Measurements from ENCODE around the gene RAB24.

RAB24 gene

DNA sequence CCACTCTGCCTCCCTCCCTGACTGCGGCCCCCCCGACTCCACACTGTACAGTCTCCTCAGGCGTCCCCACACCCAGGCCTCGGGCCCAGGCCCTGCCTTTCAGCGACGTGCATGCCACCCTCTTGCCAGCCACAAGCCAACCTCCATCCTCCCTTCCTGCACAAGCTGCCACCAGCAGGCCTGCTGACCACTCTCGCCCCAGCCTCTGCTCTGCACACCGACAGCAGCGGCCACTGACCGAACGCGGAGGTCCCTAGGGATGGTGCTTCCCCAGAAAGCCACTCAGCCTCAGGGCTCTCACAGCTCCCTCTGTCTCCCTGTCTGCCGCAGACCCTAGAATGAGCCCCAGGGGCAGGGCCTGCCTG, 29.4 kb upstream of the RAB24 start:
- DNase-seq, result no peak

DNA sequence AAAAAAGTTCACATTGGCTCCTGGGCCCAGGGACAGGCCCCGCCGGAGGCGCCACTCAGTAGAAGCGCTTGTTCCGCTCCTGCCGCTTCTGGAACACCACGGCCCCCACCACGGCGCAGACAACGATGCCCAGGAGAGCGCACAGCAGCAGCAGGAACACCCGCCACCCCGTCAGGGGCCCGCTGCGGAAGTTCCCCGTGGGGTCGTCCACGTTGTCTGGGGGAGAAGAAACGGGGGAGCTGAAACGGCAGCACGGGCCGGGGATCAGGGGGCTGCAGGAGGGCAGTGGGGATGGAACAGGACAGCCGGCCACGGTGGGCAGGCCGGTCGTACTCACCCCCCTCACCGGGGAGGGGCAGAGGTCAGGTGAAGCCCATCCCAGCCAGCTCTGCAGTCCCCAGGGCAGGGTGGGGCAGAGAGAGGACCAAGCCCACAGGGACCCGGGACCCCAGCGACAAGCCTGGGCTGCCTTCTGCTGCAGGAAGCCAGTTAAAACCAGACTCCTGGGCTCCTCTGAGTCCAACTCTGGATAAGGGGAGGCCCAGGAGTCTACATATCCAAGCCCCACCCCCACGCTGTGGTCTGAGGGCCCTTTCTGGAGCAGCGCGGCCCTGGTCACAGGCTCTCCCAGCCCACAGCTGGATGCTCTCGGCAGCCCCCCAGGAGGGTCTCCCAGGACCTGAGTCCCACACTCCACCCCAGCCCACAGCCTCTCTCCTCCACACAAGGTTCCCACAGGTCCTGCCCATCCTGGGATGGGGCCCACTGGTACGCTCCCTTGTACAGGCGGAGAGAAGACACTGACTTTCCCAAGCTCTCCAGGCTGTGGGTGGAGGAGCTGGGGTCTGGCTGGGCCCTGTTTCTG, 28.7 kb upstream of the RAB24 start:
- DNase-seq, result no peak

DNA sequence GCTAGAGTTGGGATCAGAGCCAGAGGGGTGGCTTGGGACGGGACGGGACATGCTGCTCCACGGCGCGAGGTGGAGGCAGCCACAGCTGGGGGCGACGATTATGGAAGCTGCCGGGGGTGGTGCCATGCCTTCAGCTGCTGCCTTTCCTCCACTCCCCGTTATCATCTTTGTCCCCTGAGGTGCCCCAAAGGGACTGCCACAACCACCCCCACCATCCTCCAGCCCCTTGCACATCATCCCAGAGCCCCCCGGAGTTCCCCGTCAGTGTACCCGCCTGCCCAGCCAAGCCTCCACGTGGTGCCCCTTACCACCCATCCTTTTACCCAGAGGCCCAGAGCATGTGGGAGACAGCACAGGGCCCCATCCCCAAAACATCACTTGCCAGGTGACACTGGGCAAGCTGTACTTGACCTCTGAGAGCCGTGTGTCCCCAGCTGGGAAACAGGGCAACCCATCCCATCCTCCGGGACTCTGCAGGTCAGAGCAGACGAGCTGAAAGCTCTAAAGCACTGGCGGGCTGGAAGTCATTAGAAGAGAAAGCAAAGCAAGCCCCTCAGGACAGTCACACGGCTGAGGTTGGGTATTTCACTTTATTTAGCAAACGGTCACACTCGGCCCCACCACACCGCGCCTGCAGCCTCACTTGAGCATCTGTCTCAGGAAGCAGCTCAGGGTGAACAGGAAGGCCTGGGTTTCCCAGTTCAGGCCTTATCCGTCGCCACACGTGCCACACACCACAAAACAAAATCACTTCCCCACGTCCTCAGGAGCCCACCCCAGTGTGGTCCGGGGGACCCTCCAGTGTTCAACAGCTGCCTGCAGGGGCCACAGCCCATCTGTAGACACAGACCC, 27.7 kb upstream of the RAB24 start:
- peak; percentile 73 for DNase-seq

DNA sequence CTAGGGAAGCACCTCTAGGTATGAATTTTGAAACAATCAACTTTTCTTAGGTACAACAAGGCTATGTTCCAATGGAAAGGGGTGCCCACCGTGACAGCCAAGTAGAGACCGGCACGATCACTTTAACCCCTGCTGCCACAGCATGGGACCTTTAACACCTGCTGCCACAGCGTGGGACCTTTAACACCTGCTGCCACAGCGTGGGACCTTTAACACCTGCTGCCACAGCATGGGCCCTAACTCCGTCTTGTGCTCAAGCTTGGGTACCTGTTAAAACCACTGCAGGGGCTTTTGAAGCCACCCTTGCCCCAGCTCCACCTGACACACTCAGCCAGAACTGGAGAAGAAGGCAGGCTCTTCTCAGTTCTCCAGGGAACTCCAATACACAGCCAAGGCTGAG, 26.4 kb upstream of the RAB24 start:
- DNase-seq, result no peak

DNA sequence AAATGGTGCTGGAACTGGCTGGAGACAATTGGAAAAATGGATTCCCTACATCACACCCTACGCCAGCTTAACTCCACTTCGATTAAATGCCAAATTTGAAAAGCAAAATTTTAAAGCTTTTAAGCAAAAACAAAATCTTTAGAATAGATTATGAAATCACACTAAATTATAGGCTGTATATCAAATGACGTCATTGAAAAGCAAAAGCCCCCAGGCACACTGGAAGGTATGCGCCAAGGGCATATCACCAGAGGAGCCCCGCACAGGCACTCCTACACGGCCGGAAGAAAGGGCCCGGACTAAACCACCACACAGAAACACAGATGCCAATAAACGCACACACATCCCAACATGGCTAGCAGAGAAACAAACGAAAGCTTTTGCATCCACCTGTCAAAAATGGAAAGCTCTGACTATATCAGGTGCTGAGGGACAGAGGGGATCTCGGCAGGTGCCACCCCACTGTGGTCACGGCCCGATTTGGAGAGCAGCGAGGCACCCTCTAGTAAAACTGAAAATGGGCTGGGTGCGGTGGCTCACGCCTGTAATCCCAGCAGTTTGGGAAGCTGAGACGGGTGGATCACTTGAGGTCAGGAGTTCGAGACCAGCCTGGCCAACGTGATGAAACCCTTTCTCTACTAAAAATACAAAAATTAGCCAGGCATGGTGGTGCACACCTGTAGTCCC, 25.2 kb upstream of the RAB24 start:
- no peak for DNase-seq

DNA sequence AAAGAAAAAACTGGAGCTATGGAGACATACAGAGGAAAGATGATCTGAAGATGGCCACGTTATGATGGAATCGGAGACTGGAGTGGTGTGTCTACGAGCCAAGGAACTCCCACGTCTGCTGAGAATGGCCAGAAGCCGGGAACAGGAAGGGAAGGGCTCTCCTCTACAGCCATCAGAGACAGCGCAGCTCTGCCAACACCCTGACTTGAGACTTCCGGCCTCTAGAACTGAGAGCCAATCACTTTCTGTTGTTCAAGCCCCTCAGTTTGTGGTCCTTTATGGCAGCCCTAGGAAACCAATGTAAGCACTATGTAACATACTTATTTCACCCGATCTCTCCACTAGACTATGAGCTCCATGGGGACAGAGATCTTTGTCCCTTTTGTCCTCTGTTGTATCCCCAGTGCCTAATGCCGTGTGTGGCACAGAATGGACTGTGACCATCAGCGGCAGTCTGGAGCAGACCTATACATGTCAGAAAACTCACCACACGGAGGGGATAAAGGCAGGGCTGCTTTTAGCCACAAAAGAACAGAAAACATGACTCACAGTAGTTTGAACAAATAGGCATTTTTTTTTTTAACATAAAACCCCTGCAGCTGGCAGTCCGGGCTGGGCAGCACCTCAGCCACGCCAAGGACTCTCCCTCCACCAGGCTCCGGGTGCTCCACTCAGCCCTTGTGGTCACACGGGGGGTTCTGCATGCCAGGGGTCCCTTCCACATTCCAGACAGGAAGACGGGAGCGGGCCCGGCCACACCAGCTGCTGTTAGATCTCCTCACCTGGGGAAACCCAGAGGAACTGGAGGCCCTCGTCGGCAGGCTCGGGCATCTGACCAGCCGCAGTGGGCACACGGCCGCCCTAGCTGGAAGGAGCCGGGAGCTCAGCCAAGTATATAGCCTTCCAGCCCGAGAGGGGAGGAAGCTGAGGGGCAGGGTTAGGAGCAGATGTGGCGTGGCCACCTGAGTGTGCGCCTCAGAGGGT, 24.3 kb upstream of the RAB24 start:
- no peak for DNase-seq

DNA sequence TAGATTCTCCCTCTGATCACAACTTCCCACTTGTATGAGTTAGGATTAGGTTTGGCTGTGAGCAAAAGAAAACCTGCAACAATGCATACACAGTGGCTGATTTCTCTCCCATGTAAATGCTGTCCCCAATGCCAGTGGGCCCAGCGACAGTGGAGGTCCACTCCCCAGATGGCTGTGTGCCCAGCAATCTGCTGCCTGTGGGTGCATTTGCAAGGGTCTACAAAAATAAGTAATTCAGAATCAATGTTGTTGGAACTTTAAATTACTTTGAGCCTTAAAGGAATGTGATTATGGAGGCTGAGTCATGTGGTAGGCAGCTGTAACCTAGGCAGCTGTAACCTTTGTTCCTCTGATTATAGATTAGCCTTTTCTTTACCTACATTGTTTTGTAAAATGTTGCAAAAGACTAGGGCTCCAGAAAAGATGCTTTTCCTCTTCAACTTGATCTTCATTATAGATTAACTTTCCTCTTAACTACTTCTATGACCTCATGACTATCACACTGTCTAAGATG, 22.4 kb upstream of the RAB24 start:
- no peak for DNase-seq

DNA sequence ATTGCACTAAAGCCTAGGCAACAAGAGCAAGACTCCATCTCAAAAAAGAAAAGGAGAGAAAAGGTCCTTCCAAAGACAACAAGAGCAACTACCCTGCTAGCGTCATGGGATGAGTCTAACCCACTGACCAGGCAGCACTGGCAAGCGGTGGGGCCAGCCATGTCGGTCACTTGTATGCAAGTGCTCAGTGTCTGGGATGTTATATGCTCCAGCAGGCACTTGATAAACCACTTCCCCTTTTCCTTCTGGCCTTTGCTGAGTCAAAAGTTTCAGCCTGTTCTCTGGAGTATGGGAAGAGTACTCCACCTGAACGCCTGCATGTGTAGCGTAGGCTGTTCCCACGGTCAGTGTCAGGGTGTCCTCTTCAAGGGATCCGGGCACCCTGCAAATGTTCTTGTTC, 17.4 kb upstream of the RAB24 start:
- DNase-seq, result peak; percentile 35

DNA sequence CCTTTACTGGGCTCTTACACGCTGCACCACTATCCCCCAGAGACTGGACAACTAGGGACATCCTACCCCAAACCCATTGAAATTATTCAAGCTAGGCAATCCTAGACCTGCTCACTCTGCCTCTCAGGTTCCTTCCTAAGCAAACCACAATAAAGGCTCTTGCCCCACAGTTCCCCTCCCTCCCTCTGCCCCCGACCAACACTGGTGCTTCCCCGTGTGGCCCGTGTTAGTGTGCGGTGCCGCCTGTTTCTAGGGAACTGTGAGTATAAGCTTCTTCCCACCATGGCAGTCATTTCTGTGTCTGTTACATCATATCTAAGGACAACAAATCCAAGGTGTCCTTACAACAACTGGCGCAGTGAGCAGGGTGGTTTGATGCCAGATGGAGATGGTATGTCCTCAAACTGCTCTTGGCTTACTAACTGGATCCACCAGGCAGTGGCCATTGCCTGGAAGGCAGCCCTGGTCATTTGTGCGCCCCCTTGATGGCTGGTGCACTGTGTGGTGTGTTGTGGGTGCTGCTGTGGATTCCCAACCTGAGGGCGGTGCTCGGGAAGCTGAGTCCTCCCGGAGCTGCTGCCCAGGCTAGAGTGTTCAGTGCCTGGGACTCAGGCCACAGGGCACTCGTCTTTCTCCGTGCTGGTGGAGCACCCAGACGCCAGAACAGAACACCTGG, 16.5 kb upstream of the RAB24 start:
- DNase-seq, result no peak

DNA sequence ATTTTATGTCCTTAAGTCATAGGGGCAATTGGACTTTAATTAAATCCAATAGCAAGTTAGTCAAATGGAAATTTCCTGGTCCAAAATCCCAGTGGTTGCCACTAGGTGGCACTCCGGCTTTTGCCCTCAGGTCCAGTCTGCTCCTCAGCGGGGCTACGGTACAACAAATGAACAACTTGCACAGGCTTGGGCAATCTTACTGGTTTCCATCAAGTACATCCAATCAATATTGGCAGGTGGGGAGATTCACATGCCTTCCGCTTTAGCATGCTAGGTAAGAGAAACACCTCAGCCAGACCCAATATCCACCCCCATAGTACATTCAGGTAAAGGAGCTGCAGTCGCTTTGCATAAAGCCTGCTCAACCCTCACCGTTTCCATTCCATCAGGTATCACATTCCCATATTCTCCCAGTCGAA, 14.4 kb upstream of the RAB24 start:
- DNase-seq, result peak; percentile 65

DNA sequence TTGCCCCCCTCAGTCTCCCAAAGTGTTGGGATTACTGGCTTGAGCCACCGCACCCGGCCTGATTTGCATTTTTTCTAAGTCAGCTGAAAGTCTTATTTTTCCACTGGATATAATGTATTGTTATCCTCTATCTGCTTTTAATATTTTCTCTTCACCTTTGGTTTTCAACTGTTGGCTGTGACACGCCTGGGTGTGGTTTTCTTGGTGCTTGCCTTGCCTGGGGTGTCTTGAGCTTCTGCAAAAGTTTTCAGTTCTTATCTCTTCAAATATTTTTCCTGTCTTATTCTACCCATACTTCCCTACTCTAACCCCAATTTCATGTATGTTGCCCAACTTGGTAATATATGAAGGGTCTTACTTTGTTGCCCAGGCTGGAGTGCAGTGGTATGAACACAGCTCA, 12.5 kb upstream of the RAB24 start:
- no peak for DNase-seq

DNA sequence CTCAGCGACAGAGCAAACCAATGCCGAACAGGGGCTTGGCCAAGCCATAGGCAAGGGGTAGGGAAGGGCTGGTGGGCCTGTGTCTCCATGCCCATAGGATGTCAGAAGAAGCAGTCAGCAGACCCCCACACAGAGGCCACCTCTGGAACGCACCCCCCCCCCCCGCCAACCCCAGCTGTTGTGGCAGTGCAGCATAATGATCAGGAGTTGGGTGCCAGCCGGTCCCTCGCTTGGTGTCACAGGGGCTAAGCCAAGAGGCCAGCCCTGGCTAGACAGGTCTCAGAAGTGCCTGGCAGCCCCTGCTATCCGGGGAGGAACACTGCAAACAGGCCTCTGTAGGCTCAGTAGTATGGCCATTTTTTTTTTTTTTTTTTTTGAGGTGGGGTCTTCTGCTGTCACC, 11.9 kb upstream of the RAB24 start:
- no peak for DNase-seq

DNA sequence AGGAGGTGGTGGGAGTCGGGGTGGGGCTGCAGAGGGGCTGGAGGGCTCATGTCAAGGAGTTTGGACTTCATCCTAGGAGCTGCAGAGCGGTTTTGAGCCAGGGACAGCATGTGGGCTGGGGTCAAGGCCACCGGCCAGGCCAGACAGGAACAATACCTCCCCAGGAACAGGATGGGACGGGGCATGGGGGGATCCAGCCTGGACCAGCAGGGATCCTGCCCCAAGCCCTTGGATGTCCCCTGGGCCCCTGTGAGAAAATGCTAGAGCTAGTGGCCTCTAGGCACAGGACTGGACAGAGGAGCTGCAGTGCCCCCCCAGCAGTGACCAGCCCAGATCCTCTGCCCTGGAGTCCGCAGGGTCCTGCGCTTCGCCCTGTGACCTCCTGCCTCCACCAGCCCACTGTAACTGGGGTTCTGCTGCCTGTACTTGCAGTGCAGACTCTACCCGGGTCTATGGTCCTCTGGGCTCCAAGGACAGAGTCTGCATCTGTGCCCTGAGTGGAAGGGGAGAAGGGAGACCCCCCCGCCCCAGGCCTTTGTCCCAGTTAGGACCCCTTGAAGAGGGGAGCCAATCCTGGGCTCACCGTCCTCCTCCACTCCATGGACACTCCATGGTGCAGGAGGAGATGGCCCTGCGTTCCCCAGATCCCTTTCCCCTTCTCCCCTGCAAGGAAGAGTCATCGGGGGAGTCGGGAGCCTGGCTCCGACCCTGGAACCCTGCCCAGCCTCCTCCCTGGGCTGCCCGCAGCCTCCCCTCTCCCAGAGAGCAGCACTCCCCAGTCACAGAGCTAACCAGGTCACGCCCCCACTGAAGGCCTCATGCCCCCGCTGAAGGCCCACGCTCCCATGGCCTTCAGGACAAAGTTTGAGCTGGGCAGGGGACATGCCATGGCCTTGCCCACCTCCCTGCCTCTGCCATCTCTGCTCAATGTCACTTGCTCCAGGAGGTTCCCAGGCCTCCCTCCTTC, 11.1 kb upstream of the RAB24 start:
- DNase-seq, result no peak

DNA sequence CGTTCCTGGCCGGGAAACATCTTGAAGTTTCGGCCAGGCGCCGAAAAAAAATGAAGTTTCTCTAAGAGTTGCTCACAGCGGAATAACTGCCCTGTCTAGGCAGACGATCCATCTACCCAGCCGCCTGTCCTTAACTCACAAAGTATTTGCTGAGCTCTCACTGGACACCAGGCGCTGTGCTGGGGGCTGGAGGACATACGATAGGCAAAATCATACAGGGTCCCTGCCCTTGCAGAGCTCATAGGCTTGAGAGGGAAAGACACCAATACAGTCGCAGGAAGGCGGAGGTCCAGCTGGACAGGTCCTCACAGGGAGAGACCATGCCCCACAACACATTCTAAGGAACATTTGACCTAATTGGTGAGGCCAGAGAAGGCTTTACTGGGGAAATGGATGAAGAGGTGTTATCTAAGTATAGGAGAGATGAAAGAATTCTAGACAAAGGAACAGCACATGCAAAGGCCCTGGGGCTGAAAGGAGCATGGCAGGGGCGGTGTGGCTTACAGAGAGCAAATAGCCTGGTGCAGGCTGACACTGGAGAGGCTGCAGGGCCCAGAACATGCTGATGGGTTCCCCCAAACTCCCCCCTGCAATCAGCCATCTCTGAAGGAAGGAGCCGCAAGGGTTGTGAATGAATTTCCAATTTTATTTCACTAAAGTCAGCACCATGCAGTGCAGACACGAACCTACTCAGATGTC, 10.2 kb upstream of the RAB24 start:
- no peak for DNase-seq

DNA sequence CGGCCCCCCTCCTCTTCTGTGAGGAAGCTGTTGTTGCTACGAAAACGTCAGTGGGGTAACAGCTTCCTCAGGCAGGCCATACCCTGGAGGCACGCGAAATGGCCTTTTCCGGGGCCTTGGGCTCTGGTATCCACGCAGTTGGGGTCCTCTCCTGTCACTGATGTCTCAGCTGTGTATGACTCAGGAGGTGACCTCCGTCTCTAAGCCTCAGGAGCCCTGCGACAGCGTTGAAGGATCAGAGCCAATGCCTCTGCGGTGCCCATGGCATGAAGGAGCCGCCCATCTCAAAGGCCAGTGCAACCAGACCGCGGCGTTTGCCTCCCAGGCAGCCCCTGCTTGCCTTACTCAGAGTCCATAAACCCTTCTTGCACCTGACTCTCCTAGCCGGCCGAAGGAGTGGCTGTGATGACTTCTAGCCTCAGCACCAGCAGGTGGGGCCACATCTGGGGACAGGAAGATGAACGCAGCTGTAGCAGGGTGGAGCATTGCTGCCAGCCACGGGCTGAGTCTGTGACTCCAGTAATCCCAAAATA, 9.2 kb upstream of the RAB24 start:
- peak; percentile 16 for DNase-seq

DNA sequence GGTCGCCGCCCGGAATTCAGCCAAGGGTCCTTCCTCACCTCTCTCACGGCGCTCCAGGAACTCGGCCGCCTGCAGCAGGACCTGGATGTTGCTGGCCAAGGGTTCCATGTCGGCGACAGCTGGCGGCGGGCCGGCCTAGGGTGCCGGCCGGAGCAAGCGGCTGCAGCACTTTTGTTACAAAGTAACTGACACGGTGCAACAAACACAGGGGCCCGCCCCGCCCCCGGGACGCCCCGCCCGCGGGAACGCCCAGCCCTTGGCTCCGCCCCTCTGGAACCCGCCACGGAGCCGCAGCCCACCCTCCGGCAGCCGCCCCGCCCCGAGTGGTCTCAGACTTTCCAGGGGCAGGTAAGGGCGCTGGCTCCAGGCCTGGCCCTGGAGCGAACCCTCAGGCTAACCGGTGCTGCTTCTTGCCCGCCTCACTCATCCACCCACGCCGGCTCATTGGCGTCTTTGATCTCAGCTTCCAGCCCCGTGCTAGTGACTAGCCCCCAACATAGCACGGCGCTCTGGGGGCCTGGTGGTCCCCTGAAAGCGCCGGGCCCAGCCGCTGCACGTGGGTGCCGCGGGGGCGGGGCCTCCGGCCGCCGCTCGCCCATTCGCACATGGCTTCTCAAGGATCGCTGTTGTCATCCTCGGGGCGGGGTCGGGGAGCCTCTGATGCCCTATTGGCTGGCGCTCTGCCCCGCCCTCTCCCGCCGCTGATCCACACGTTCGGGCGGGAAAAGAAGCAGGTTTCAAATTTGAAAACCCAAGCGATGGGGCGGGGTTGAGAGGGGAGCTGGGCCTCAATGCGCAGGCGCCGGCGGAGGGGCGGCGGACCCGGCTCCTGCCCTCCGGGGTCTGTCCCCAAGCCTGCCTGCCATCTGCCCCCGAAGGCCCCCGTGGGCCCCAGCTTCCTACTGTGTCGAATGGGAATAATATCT, 8.5 kb upstream of the RAB24 start, which contains the start of gene MXD3:
Gene MXD3 (minus strand): TSS at position 176 of the 926 bp plus-strand sequence. CDS start 68 bp downstream, at position 108.
- DNase-seq, result peak; percentile 95

DNA sequence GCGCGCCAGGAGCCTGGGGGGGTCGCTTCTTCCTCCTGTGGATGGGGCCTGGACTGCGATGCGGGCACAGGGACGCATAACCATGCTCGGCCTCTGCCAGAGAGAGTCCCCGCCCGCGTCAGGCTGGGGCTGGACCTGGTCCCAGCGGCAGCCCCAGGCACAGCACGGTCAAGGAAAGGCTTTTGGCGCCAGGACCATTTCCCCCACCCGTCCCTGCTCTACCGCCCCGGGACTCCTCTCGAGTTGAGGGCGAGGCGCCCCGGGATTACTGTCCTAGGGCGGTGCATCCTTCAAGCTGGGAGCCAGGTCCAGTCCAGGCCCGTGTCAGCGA, 7.8 kb upstream of the RAB24 start:
- no peak for DNase-seq

DNA sequence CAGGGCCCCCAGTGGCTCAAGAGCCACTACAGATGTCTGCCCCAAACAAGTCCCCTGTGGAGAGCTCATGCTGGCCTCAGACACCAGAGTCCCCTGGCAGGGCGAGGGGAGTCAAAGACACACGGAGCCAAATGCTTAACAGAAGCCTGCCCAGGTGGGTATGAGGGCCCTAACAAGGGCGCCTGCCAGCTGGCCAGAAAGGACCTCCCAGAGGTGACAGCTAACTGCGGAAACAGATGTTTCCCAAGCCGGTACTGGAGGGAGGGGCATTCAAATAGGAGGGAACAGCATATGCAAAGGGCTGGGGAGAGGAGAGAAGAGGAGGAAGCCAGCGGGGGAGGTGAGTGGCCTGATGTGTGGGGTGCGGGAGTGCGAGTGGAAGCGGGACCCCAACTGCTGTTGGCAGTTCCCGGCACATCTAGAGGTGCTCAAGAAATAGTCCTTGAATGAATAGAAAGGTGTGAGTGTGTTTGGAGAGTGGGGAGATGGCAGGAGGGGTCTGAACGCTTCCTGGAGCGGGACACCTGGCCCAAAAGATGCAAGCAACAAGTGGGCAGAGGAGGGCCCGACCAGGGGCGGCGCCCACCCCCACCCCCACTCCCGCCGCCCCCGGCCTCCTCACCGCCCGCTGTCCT, 7.4 kb upstream of the RAB24 start:
- peak; percentile 50 for DNase-seq
